Natural killer cell (primary cell): ENCODE results near the gene TICRR. TPM values are rescaled to one million over a fixed set of nuclear protein-coding genes. Genes with fewer than 3 reads are reported as not detected.

Experiments used
- ATAC-seq, 3 donors: fragments of 150-1000 bp in 2 of 3; fragments of 200-7000 bp in 1 of 3; cut with Tn5 transposase; 1 replicate in 1 of 3; 2 replicates in 2 of 3; pipeline ENCODE4 v1.10.0; 2021; ENCODE audit warnings: mild to moderate bottlenecking in 2 of 3, moderate library complexity in 2 of 3
- DNase-seq, 2 donors: peaks; one replicate each; pipeline versions ENCODE4 v3.0.0 to v3.0.0-alpha.2; 2013 to 2021; ENCODE audit warnings: mixed read lengths in 1 of 2
- H3K27ac ChIP-seq: one replicate; pipeline ENCODE4 v1.5.1; 2013; ENCODE audit warnings: mild to moderate bottlenecking, low read length
- H3K27me3 ChIP-seq: one replicate; pipeline ENCODE4 v1.6.1; 2013; ENCODE audit warnings: low read length; ENCODE audit not compliant: control insufficient read depth, insufficient read depth
- H3K36me3 ChIP-seq: one replicate; pipeline ENCODE4 v1.6.1; 2013; ENCODE audit warnings: low read length; ENCODE audit not compliant: control insufficient read depth, insufficient read depth
- H3K4me1 ChIP-seq: one replicate; pipeline ENCODE4 v1.6.1; 2013; ENCODE audit warnings: low read length; ENCODE audit not compliant: control insufficient read depth, insufficient read depth
- H3K4me3 ChIP-seq: one replicate; pipeline ENCODE4 v1.5.1; 2013; ENCODE audit warnings: low read length
- H3K9me3 ChIP-seq: one replicate; pipeline ENCODE4 v1.6.1; 2013; ENCODE audit warnings: low read length; ENCODE audit not compliant: control insufficient read depth, insufficient read depth
- H3K27ac Mint-ChIP-seq, 2 donors: one replicate each; pipeline ENCODE4 v1.8.0; 2022; ENCODE audit warnings: mild to moderate bottlenecking in 2 of 2, mixed read lengths in 2 of 2, moderate library complexity in 1 of 2
- H3K27me3 Mint-ChIP-seq, 2 donors: one replicate each; pipeline ENCODE4 v1.8.0; 2022; ENCODE audit warnings: low read depth in 2 of 2, mixed read lengths in 2 of 2
- H3K36me3 Mint-ChIP-seq: one replicate; pipeline ENCODE4 v1.8.0; 2022; ENCODE audit warnings: mixed read lengths
- H3K4me1 Mint-ChIP-seq, 2 donors: one replicate each; pipeline ENCODE4 v1.8.0; 2022; ENCODE audit warnings: mixed read lengths in 2 of 2
- H3K4me3 Mint-ChIP-seq: one replicate; pipeline ENCODE4 v1.8.0; 2022; ENCODE audit warnings: mild to moderate bottlenecking, moderate library complexity, mixed read lengths
- H3K9me3 Mint-ChIP-seq, 2 donors: one replicate each; pipeline ENCODE4 v1.8.0; 2022; ENCODE audit warnings: mixed read lengths in 2 of 2
- CTCF ChIP-seq: fragments of 200-600 bp; IDR thresholded peaks from one replicate; pipeline ENCODE4 v1.8.0; 2022; ENCODE audit warnings: antibody characterized with exemption
- WGBS: methylation state at CpG from one replicate; pipeline ENCODE4 v1.1.7; 2013; ENCODE audit warnings: missing lambda C conversion rate; ENCODE audit not compliant: insufficient coverage; 5-methylcytosine and 5-hydroxymethylcytosine counted together
- intact Hi-C: fragments of 100-400 bp; cut with micrococcal nuclease; formaldehyde crosslinking; loops from one replicate; pipeline ENCODE4 v1.14.2; 2022
- total RNA-seq, 4 donors: library from RNA; stranded (reverse); fragments of 120-200 nt in 1 of 4; gene quantifications; one replicate each; pipeline versions ENCODE4 v1.2.3 to v1.2.4, GENCODE V29; 2013 to 2022

TICRR gene
- total RNA-seq, 3 donors from 2014 or later (not counting 1 experiment from before 2014, with no cell fraction given) = 0.13 to 0.59 (median 0.14) TPM

- Mint-ChIP-seq H3K9me3 (no peaks in the 10 kb centered on the region), H3K36me3 (no peaks in the 10 kb centered on the region), H3K27me3 (no peaks in the 10 kb centered on the region), H3K4me3 (no peak overlapping the region), H3K27ac (no peak overlapping the region), H3K4me1 (no peaks in the 10 kb centered on the region)
- H3K9me3 ChIP-seq = no peaks in the 10 kb centered on the region
- 100% methylated on average over 3 of the region's 4 CpGs for WGBS
- no peaks in the 10 kb centered on the region for H3K36me3 ChIP-seq
- no peaks in the 10 kb centered on the region for H3K27me3 ChIP-seq
- ATAC-seq = no peak
- intact Hi-C loops = no loop called here
- DNase-seq = no peak
- H3K4me3 ChIP-seq = no peak overlapping the region
- H3K27ac ChIP-seq = no peak overlapping the region
- H3K4me1 ChIP-seq = no peaks in the 10 kb centered on the region
- TF ChIP-seq CTCF = no peak
These were observed 23.8 kb downstream of the TICRR start for GRCh38 chr15:89599021-89599420.

- no peak for DNase-seq
- intact Hi-C loops = no loop called here
- ATAC-seq = no peak
- Mint-ChIP-seq H3K4me3 (no peak overlapping the region), H3K9me3 (peaks cover 4 to 10% of the 10 kb centered on the region in 2 donors), H3K4me1 (no peaks in the 10 kb centered on the region), H3K36me3 (peaks cover 11% of the 10 kb centered on the region), H3K27me3 (no peaks in the 10 kb centered on the region), H3K27ac (no peak overlapping the region)
- Histone ChIP-seq H3K9me3 (peaks cover 3% of the 10 kb centered on the region), H3K4me3 (no peak overlapping the region), H3K4me1 (no peaks in the 10 kb centered on the region), H3K36me3 (no peaks in the 10 kb centered on the region), H3K27me3 (no peaks in the 10 kb centered on the region), H3K27ac (no peak overlapping the region)
- TF ChIP-seq CTCF = no peak
- 92% methylated on average over 2 of the region's 2 CpGs for WGBS
These were observed 36.0 kb downstream of the TICRR start for GRCh38 chr15:89611317-89611716.

- H3K27me3 Mint-ChIP-seq = no peaks in the 10 kb centered on the region
- DNase-seq (no peak), ATAC-seq (no peak)
- H3K4me1 Mint-ChIP-seq = no peaks in the 10 kb centered on the region
- no peak overlapping the region for H3K27ac Mint-ChIP-seq
- Histone ChIP-seq H3K4me3 (no peak overlapping the region), H3K9me3 (peaks cover 3% of the 10 kb centered on the region), H3K27me3 (no peaks in the 10 kb centered on the region), H3K4me1 (no peaks in the 10 kb centered on the region), H3K36me3 (no peaks in the 10 kb centered on the region), H3K27ac (no peak overlapping the region)
- 100% methylated on average over 1 of the region's 2 CpGs for WGBS
- intact Hi-C loops = no loop called here
- H3K9me3 Mint-ChIP-seq = peaks cover 4 to 10% of the 10 kb centered on the region in 2 donors
- H3K36me3 Mint-ChIP-seq = peaks cover 11% of the 10 kb centered on the region
- no peak for TF ChIP-seq CTCF
- H3K4me3 Mint-ChIP-seq = no peak overlapping the region
These were observed 37.8 kb downstream of the TICRR start for GRCh38 chr15:89613031-89613430.

GRCh38 chr15:89614164-89614563 lies 38.9 kb downstream of the TICRR start:
- Histone ChIP-seq H3K4me3 (no peak overlapping the region), H3K36me3 (no peaks in the 10 kb centered on the region), H3K4me1 (no peaks in the 10 kb centered on the region), H3K27ac (no peak overlapping the region), H3K9me3 (peaks cover 3% of the 10 kb centered on the region), H3K27me3 (no peaks in the 10 kb centered on the region)
- H3K4me3 Mint-ChIP-seq = no peak overlapping the region
- H3K27ac Mint-ChIP-seq = no peak overlapping the region
- no peaks in the 10 kb centered on the region for H3K27me3 Mint-ChIP-seq
- peaks cover 11% of the 10 kb centered on the region for H3K36me3 Mint-ChIP-seq
- intact Hi-C loops = no loop called here
- DNase-seq = no peak
- H3K9me3 Mint-ChIP-seq = peaks cover 4 to 10% of the 10 kb centered on the region in 2 donors
- no peak for ATAC-seq
- 93% methylated on average over 1 of the region's 1 CpG for WGBS
- no peak for TF ChIP-seq CTCF
- no peaks in the 10 kb centered on the region for H3K4me1 Mint-ChIP-seq
